Esophagus mucosa (tissue), 1 donor: ENCODE results near the gene KCNK5. TPM values are rescaled to one million over a fixed set of nuclear protein-coding genes. Genes with fewer than 3 reads are reported as not detected.

Experiments
- total RNA-seq: library from RNA; stranded (reverse); gene quantifications from one replicate; pipeline ENCODE4 v1.2.4, GENCODE V29; 2023
- donor health status: DM: yes; HTN: yes; CAD: no.

Gene KCNK5
- total RNA-seq, 1 donor from 2014 or later = 5.1 TPM

Other genes starting within 250 kb of the KCNK5 start
- 0.08 TPM for gene GLP1R, start 180.7 kb downstream of the KCNK5 start, total RNA-seq
- 8.9 TPM for gene SAYSD1, start 114.3 kb downstream of the KCNK5 start, total RNA-seq
- gene KCNK17, start 84.9 kb upstream of the KCNK5 start, total RNA-seq = 0.12 TPM
- gene KCNK16, start 93.2 kb upstream of the KCNK5 start, total RNA-seq = not detected